Esophagus squamous epithelium (tissue), 5 donors: ENCODE measurements around the gene CNTNAP2. TPM values are rescaled to one million over a fixed set of nuclear protein-coding genes. Genes with fewer than 3 reads are reported as not detected.

Source experiments
- DNase-seq: peaks from one replicate; lab custom pipeline; 2025; lab: John Stamatoyannopoulos, UW
- H3K27ac ChIP-seq, 4 donors: fragments of 200-600 bp; sonication (generic); one replicate each; pipeline ENCODE4 v1.5.1; 2016 to 2019; ENCODE audit warnings: mild to moderate bottlenecking in 1 of 4
- H3K27me3 ChIP-seq, 4 donors: fragments of 200-600 bp; sonication (generic); 1 replicate in 3 of 4; 2 replicates in 1 of 4; pipeline versions ENCODE4 v1.5.1 to v1.6.0; 2017 to 2021; ENCODE audit warnings: antibody characterized with exemption in 1 of 4
- H3K36me3 ChIP-seq, 3 donors: fragments of 200-600 bp; sonication (generic); one replicate each; pipeline ENCODE4 v1.5.1; 2016 to 2019
- H3K4me1 ChIP-seq, 3 donors: fragments of 200-600 bp; sonication (generic); one replicate each; pipeline ENCODE4 v1.5.1; 2017 to 2019
- H3K4me3 ChIP-seq, 4 donors: fragments of 200-600 bp; sonication (generic); 1 replicate in 3 of 4; 2 replicates in 1 of 4; pipeline ENCODE4 v1.5.1; 2016 to 2019; ENCODE audit warnings: mild to moderate bottlenecking in 2 of 4, moderate library complexity in 1 of 4
- H3K9me3 ChIP-seq, 3 donors: fragments of 200-600 bp; sonication (generic); one replicate each; pipeline ENCODE4 v1.5.1; 2016 to 2019
- POLR2A ChIP-seq, 4 donors: fragments of 450-650 bp; IDR thresholded peaks; one replicate each; pipeline ENCODE4 v1.6.1; 2017; ENCODE audit warnings: antibody characterized with exemption in 4 of 4, mild to moderate bottlenecking in 4 of 4, moderate library complexity in 3 of 4
- WGBS, 2 donors: methylation state at CpG; one replicate each; pipeline ENCODE4 v1.1.5; 2018; 5-methylcytosine and 5-hydroxymethylcytosine counted together
- intact Hi-C: fragments of 100-400 bp; cut with DNase I; formaldehyde crosslinking; loops from one replicate; pipeline ENCODE4 v1.15.0; 2022
- total RNA-seq, 4 donors: library from RNA; depleted of rRNA; stranded (reverse); fragments of >200 nt; gene quantifications; one replicate each; pipeline ENCODE4 v1.1.0, GENCODE V29; 2016
- TF ChIP-seq, protein P1 (sequence below), 6 experiments: fragments of 450-650 bp in 4 of 6; fragments of 200-600 bp in 2 of 6; sonication (generic) in 2 of 6; IDR thresholded peaks; one replicate each; pipeline ENCODE4 v1.5.1; 2016 to 2019; ENCODE audit warnings: antibody characterized with exemption in 6 of 6, mild to moderate bottlenecking in 4 of 6, moderate library complexity in 4 of 6
- donor health status: DM: yes; HTN: yes; CAD: no.

CNTNAP2 gene
- total RNA-seq, 4 donors from 2014 or later: 0.95 to 2.3 (median 1.2) TPM

DNA sequence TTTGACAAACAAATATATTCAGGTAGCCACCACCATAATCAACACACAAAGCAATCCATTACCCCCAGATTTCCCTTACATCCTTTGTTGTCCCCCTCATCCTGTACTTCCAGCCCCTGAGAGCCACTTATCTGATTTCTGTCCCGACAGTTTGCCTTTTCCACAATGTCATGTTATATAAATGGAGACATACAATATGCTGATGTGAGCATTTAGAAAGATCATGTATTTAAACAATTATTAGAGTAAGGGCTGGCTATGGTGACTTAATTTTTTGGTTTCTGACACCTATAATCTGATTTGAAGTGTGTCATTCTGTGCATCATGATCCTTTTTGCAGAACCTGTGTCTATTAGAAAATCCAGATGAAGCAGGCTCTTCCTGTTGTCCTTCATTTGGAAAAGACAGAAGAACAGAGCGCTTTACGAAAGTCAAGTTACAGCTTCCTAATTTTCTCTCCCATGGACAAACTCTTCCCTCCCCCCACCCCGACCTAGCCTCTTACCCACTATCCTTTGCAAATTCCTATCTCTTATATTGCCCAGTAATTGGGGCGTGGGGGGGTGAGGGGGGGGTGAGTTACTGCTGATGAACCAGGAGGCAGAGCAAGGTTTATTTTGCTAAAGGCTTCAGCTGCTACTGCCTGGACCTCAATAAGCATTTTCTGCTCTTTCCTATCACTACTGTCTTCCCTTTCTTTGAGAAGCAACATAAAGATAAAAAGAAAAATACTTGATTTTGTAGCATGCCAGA lies 2221.6 kb downstream of the CNTNAP2 start:
- intact Hi-C loops: no loop called here
- Histone ChIP-seq H3K36me3 (no peaks in the 10 kb centered on the region), H3K27me3 (peaks cover 0 to 64% (median 2%) of the 10 kb centered on the region in 4 donors), H3K27ac (no peak overlapping the region), H3K9me3 (no peaks in the 10 kb centered on the region), H3K4me3 (no peak overlapping the region), H3K4me1 (peaks cover 8 to 36% (median 9%) of the 10 kb centered on the region in 3 donors)
- no peak for DNase-seq
- 43 to 45% methylated on average over 4 to 5 of the region's 5 CpGs for WGBS, 2 donors
- TF ChIP-seq POLR2A (IDR thresholded peaks at IDR 0.05): no peak
- TF ChIP-seq, protein P1, sequence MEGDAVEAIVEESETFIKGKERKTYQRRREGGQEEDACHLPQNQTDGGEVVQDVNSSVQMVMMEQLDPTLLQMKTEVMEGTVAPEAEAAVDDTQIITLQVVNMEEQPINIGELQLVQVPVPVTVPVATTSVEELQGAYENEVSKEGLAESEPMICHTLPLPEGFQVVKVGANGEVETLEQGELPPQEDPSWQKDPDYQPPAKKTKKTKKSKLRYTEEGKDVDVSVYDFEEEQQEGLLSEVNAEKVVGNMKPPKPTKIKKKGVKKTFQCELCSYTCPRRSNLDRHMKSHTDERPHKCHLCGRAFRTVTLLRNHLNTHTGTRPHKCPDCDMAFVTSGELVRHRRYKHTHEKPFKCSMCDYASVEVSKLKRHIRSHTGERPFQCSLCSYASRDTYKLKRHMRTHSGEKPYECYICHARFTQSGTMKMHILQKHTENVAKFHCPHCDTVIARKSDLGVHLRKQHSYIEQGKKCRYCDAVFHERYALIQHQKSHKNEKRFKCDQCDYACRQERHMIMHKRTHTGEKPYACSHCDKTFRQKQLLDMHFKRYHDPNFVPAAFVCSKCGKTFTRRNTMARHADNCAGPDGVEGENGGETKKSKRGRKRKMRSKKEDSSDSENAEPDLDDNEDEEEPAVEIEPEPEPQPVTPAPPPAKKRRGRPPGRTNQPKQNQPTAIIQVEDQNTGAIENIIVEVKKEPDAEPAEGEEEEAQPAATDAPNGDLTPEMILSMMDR (IDR thresholded peaks at IDR 0.05): no peak

DNA sequence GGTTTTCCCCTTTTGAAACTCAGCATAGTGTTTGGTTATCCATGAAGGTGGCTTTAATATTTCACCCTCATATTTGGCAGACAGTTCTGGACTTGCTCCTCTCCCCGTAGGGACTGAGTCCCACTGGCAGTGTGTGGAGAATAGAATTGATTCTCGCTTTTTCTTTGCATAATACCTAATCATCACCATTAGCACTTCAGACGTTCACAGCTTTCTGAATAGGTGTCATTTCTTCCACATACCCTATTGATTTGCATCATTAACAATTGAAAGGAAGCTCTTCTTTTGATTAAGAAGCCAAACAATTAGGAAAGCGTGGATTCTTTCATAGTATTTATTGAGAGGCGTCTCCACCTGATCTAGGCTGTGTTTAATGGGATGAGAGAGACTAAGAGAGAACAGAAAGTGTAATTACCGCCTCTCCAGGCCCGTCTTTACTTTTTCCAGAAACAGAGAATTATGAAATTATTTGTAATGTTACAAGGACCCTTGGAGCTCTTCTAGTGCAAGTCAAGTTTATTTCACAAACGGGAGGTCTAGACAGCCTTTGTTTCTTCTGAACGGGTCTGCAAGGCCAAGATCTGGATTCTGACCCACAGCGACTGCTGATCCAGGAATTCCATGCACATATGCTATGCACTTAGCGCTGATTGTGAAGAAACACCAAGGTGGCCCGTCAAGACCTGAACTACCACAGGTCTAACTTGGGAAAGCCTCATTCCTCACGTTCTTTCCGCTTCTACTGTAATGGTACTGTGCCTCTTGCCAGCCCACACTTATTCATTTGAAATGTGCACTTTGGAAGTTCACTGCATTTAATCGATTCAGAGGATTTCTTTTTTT lies 2224.1 kb downstream of the CNTNAP2 start:
- intact Hi-C loops: no loop called here
- Histone ChIP-seq H3K27me3 (peaks cover 0 to 61% (median 2%) of the 10 kb centered on the region in 4 donors), H3K9me3 (no peaks in the 10 kb centered on the region), H3K4me1 (peaks cover 8 to 23% (median 9%) of the 10 kb centered on the region in 3 donors), H3K4me3 (no peak overlapping the region), H3K27ac (no peak overlapping the region), H3K36me3 (no peaks in the 10 kb centered on the region)
- no peak for TF ChIP-seq POLR2A (IDR thresholded peaks at IDR 0.05)
- TF ChIP-seq, protein P1 (IDR thresholded peaks at IDR 0.05): no peak
- WGBS, 2 donors: 75 to 82% methylated on average over 15 of the region's 15 CpGs
- no peak for DNase-seq

DNA sequence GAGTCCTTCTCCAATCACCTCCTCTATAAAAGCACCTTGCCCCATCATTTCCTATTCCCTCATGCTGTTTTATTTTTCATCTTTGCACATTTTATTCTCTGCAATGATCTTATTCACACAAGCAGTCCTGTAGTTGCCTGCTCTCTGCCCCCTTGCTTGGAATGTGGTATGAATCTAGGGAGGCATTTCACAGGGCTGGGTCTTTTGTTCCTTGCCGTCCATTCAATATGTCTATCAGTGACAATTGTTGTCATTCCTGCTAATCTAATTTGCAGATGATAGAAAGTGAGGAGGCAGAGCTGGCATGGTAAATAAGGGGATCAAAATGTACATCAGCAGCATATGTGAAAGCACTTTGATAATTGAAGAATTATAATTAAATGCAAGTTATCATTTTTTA lies 2227.8 kb downstream of the CNTNAP2 start:
- Histone ChIP-seq H3K27me3 (peaks cover 0 to 23% (median 0%) of the 10 kb centered on the region in 4 donors), H3K27ac (no peak overlapping the region), H3K4me3 (no peak overlapping the region), H3K4me1 (peaks cover 3 to 11% (median 4%) of the 10 kb centered on the region in 3 donors), H3K36me3 (no peaks in the 10 kb centered on the region), H3K9me3 (no peaks in the 10 kb centered on the region)
- WGBS, 2 donors: 38 to 60% methylated on average over 1 of the region's 1 CpG
- no peak for DNase-seq
- intact Hi-C loops: no loop called here
- TF ChIP-seq, protein P1 (IDR thresholded peaks at IDR 0.05): no peak
- no peak for TF ChIP-seq POLR2A (IDR thresholded peaks at IDR 0.05)

DNA sequence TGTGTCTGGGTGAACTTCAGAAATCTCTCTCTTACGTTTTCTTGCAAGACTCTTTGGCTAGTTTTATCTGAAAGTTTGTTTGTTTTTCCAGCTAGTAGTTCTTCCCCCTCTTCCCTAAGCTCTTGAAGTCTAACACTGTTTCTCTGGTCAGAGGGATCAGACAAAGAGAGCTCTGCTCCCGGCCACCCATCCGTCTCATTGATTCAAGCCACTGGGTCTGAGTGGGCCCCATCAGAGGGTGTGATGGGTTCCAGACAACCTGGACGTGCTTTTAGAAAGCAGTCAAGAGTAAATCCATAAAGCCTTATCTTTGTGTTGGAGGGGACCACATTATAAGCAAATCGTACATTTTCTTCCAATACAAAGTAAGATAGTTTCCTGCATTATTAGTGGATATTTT lies 2231.4 kb downstream of the CNTNAP2 start:
- Histone ChIP-seq H3K27ac (no peak overlapping the region), H3K9me3 (no peaks in the 10 kb centered on the region), H3K4me3 (no peak overlapping the region), H3K36me3 (no peaks in the 10 kb centered on the region), H3K4me1 (no peaks in the 10 kb centered on the region), H3K27me3 (no peaks in the 10 kb centered on the region)
- TF ChIP-seq, protein P1 (IDR thresholded peaks at IDR 0.05): no peak
- TF ChIP-seq POLR2A (IDR thresholded peaks at IDR 0.05): no peak
- DNase-seq: no peak
- WGBS, 2 donors: 64 to 78% methylated on average over 4 to 5 of the region's 5 CpGs
- intact Hi-C loops: no loop called here

DNA sequence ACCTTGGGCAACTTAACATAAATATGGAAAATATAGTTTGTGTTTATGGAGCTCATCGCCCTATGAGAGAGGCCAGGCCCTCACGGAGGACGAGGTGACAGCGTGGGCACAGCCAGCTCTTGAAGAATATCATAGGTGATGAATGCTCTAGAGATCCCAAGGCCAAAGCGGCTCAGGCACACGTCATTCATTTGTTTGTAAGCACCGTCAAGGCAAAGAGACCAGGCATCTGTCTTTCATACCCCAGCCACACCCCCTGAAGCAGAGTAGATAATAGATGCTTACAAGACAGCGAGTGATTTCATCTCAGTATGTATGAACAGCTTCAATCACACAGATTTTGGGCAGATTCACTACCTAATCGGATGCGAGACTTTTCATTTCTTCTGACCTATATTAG lies 2231.9 kb downstream of the CNTNAP2 start:
- 78 to 86% methylated on average over 9 to 10 of the region's 10 CpGs for WGBS, 2 donors
- TF ChIP-seq POLR2A (IDR thresholded peaks at IDR 0.05): no peak
- TF ChIP-seq, protein P1 (IDR thresholded peaks at IDR 0.05): no peak

More for the DNA sequence above, 2231.9 kb downstream of the CNTNAP2 start:
- H3K9me3 ChIP-seq: no peaks in the 10 kb centered on the region
- H3K27me3 ChIP-seq: no peaks in the 10 kb centered on the region
- H3K4me1 ChIP-seq: no peaks in the 10 kb centered on the region
- no peak for DNase-seq
- H3K27ac ChIP-seq: no peak overlapping the region
- intact Hi-C loops: no loop called here
- no peak overlapping the region for H3K4me3 ChIP-seq
- H3K36me3 ChIP-seq: no peaks in the 10 kb centered on the region
